Fibroblast of pulmonary artery (primary cell): Measurements from ENCODE around the gene RGSL1.

Source experiments
- DNase-seq: peaks from one replicate; pipeline ENCODE4 v3.0.0-alpha.2; 2010; ENCODE audit warnings: low read depth
- H3K4me3 ChIP-seq: replicated peaks from 2 replicates; pipeline ENCODE4 v1.5.1; 2011; ENCODE audit warnings: low read depth, mild to moderate bottlenecking, control low read depth, low read length, moderate library complexity
- TF ChIP-seq, protein P1 (sequence below): IDR thresholded peaks from 2 replicates; pipeline ENCODE4 v1.5.1; 2011; ENCODE audit warnings: mild to moderate bottlenecking, control low read depth, low read length, inconsistent platforms; ENCODE audit errors: missing control alignments

The RGSL1 gene

GRCh38 chr1:182488803-182489202 lies 38.9 kb downstream of the RGSL1 start:
- TF ChIP-seq, protein P1, sequence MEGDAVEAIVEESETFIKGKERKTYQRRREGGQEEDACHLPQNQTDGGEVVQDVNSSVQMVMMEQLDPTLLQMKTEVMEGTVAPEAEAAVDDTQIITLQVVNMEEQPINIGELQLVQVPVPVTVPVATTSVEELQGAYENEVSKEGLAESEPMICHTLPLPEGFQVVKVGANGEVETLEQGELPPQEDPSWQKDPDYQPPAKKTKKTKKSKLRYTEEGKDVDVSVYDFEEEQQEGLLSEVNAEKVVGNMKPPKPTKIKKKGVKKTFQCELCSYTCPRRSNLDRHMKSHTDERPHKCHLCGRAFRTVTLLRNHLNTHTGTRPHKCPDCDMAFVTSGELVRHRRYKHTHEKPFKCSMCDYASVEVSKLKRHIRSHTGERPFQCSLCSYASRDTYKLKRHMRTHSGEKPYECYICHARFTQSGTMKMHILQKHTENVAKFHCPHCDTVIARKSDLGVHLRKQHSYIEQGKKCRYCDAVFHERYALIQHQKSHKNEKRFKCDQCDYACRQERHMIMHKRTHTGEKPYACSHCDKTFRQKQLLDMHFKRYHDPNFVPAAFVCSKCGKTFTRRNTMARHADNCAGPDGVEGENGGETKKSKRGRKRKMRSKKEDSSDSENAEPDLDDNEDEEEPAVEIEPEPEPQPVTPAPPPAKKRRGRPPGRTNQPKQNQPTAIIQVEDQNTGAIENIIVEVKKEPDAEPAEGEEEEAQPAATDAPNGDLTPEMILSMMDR: no peak
- H3K4me3 ChIP-seq: no peak overlapping the region

DNA sequence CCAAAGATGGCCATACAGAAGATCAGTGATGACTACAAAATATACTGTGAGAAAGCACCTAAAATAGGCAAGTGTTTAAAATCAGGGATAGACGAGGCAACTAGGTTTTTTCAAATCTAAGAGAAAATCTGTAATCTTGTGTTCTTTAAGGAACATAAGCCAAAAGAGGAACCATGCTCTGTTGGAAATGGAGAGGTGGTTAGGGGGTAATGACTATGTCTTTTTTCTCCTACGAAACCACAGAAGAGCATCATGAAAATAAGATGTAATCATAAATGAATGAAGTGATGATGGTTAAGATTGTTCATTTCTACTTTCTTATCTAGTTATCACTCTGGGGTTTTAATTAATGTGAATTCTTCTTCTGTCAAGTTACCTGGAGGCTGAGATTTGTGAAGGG lies 43.1 kb downstream of the RGSL1 start:
- TF ChIP-seq, protein P1: no peak
- DNase-seq: no peak
- no peak overlapping the region for H3K4me3 ChIP-seq

More at GRCh38 chr1:182488803-182489202, 38.9 kb downstream of the RGSL1 start:
- no peak for DNase-seq

- no peak for DNase-seq
- TF ChIP-seq, protein P1: no peak
Measured at GRCh38 chr1:182495002-182495401, 45.1 kb downstream of the RGSL1 start.

DNA sequence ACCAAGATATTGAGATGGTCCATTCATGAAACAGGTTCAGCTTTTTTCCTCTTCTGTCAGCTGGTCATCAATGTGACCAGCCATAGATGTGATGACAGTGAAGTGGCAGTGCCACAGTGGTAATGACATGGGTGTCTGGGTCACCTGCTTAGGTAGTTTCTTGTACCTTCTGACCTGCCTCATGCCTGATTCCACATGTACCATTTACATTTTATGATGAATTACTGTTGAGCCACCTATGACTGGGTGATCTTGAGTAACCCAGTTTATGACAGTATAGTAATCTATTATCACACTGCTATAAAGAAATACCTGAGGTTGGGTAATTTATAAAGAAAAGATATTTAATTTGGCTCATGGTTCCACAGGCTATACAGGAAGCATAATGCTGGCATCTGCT lies 45.7 kb downstream of the RGSL1 start:
- TF ChIP-seq, protein P1: no peak

More at GRCh38 chr1:182495002-182495401, 45.1 kb downstream of the RGSL1 start:
- H3K4me3 ChIP-seq: no peak overlapping the region

DNA sequence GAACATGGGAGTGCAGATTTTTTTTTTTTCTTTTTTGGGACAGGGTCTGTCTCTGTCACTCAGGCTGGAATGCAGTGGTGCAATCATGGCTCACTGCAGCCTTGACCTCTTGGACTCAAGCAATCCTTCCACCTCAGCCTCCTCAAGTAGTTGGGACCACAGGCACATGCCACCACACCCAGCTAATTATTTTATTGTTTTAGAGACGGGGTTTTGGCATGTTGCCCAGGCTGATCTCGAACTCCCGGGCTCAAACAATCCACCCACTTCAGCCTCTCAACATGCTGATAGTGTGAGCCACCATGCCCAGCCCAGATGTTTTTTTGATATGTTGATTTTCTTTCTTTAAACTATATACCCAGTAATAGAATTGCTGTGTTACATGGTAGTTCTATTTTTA lies 57.7 kb downstream of the RGSL1 start:
- TF ChIP-seq, protein P1: no peak
- H3K4me3 ChIP-seq: no peak overlapping the region
- DNase-seq: peak; percentile 3

More for the DNA sequence above, 45.7 kb downstream of the RGSL1 start:
- DNase-seq: no peak
- no peak overlapping the region for H3K4me3 ChIP-seq

- TF ChIP-seq, protein P1: no peak
- H3K4me3 ChIP-seq: no peak overlapping the region
- no peak for DNase-seq
Measured at GRCh38 chr1:182515556-182515955, 65.6 kb downstream of the RGSL1 start.

DNA sequence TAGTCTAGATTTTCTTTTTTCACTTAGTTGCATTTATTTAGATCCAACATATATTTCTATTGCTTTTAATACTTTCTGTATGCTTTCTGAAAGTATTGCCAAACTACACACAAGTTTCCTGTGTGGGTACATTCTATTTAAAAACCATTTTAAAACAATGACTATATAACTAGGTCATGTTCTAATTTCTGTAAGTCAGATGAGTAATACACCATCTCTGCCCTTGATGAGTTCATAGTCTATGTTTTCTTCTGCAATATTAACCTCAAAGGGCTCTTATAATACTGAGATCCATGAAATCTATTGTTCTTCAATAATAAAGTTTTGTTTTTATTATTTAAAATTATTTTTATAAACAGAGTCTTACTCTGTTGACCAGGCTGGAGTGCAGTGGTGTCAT lies 70.8 kb downstream of the RGSL1 start:
- H3K4me3 ChIP-seq: no peak overlapping the region
- DNase-seq: peak; percentile 36
- TF ChIP-seq, protein P1: no peak
